Caco-2 (cell line): ENCODE measurements around the gene PRKAG2. TPM values are rescaled to one million over a fixed set of nuclear protein-coding genes. Genes with fewer than 3 reads are reported as not detected.

Experiments
- BruUV-seq: library from RNA; stranded (reverse); fragments of 400-500 nt; replicated peaks from 2 replicates; lab custom pipeline; 2021; lab: Mats Ljungman, UMichigan
- CTCF ChIA-PET: fragments of 300-600 bp; sonication (Branson Sonifier 250); formaldehyde crosslinking; loops from one replicate; lab custom pipeline; 2022; ENCODE audit warnings: antibody characterized with exemption; lab: Charles Lee
- POLR2A ChIA-PET: fragments of 300-600 bp; sonication (Branson Sonifier 250); formaldehyde crosslinking; loops from one replicate; lab custom pipeline; 2022; ENCODE audit warnings: antibody characterized with exemption; lab: Charles Lee
- DNase-seq, 2 experiments: peaks; one replicate each; pipeline versions ENCODE4 v3.0.0 to v3.0.0-alpha.2; 2020 to 2022
- H3K27me3 ChIP-seq: replicated peaks from 2 replicates; pipeline ENCODE4 v1.6.0; 2011; ENCODE audit warnings: low read length; ENCODE audit not compliant: control insufficient read depth, insufficient read depth
- H3K36me3 ChIP-seq: 2 replicates; pipeline ENCODE4 v1.5.1; 2011; ENCODE audit warnings: low read length; ENCODE audit not compliant: control insufficient read depth, insufficient read depth
- H3K4me1 ChIP-seq: fragments of 250-450 bp; sonication (Bioruptor Pico); 2 replicates; pipeline ENCODE4 v1.5.1; 2020; ENCODE audit warnings: mild to moderate bottlenecking
- H3K4me3 ChIP-seq: 2 replicates; pipeline ENCODE4 v1.5.1; 2011; ENCODE audit warnings: low read depth, mild to moderate bottlenecking, control low read depth, low read length
- H3K9me3 ChIP-seq: fragments of 250-450 bp; sonication (Bioruptor Pico); 2 replicates; pipeline ENCODE4 v1.5.1; 2020; ENCODE audit warnings: mild to moderate bottlenecking, moderate library complexity
- H3K27ac Mint-ChIP-seq: one replicate; pipeline ENCODE4 v1.8.0; 2022; ENCODE audit warnings: mixed read lengths; ENCODE audit not compliant: unreplicated experiment
- H3K27me3 Mint-ChIP-seq: one replicate; pipeline ENCODE4 v1.8.0; 2022; ENCODE audit warnings: mixed read lengths; ENCODE audit not compliant: insufficient read depth, unreplicated experiment
- H3K36me3 Mint-ChIP-seq: one replicate; pipeline ENCODE4 v1.8.0; 2022; ENCODE audit warnings: mild to moderate bottlenecking, mixed read lengths; ENCODE audit not compliant: insufficient read depth, unreplicated experiment
- H3K4me1 Mint-ChIP-seq: one replicate; pipeline ENCODE4 v1.8.0; 2022; ENCODE audit warnings: low read depth, mixed read lengths; ENCODE audit not compliant: unreplicated experiment
- H3K4me3 Mint-ChIP-seq: one replicate; pipeline ENCODE4 v1.8.0; 2022; ENCODE audit warnings: mild to moderate bottlenecking, moderate library complexity, mixed read lengths; ENCODE audit not compliant: unreplicated experiment
- H3K9me3 Mint-ChIP-seq: one replicate; pipeline ENCODE4 v1.8.0; 2022; ENCODE audit warnings: mixed read lengths; ENCODE audit not compliant: unreplicated experiment
- CTCF ChIP-seq, 2 experiments: fragments of 200-600 bp in 1 of 2; IDR thresholded peaks; 1 replicate in 1 of 2; 2 replicates in 1 of 2; pipeline versions ENCODE4 v1.5.1 to v1.8.0; 2011 to 2022; ENCODE audit warnings: antibody characterized with exemption in 1 of 2, control low read depth in 1 of 2, inconsistent platforms in 1 of 2, low read depth in 1 of 2, low read length in 1 of 2, mild to moderate bottlenecking in 1 of 2, moderate library complexity in 1 of 2; ENCODE audit not compliant: insufficient read depth in 1 of 2, severe bottlenecking in 1 of 2, unreplicated experiment in 1 of 2
- intact Hi-C: fragments of 100-400 bp; cut with micrococcal nuclease; formaldehyde crosslinking; loops from one replicate; pipeline ENCODE4 v1.10.0; 2022; ENCODE audit not compliant: unreplicated experiment
- total RNA-seq: library from RNA; stranded (reverse); gene quantifications from 2 replicates; pipeline ENCODE4 v1.2.3, GENCODE V29; 2022

The PRKAG2 gene
- total RNA-seq, 1 experiment from 2014 or later, result 15.9 TPM

- peaks cover 11% of the 10 kb centered on the region for H3K4me1 ChIP-seq
- no peaks in the 10 kb centered on the region for H3K27me3 ChIP-seq
- H3K36me3 Mint-ChIP-seq, result peaks cover 6% of the 10 kb centered on the region
- DNase-seq, result peak; percentile 89 to 94
- BruUV-seq, result no TSS peak
- peak overlapping the region; percentile 85 for H3K4me3 ChIP-seq
- H3K9me3 ChIP-seq, result no peaks in the 10 kb centered on the region; the same call in 1 of the 2 replicates
- CTCF ChIA-PET, result interaction anchor here (0.6 to 3.0 kb wide), 11 partner anchors 10 to 127 kb away, joined by 3 to 21 read pairs (median 5); no protein-coding TSS in a partner anchor
- POLR2A ChIA-PET, result interaction anchor here (0.5 to 1.2 kb wide), 3 partner anchors 41 to 112 kb away, joined by 4 to 11 read pairs (median 4); partner anchors contain the start of gene RHEB
- H3K4me3 Mint-ChIP-seq, result peak overlapping the region; percentile 88
- TF ChIP-seq CTCF (IDR thresholded peaks at IDR 0.05; ENCODE audit: insufficient read depth in 1 of 2, low read depth in 1 of 2, low read length in 1 of 2, severe bottlenecking in 1 of 2, unreplicated experiment in 1 of 2), result peak; percentile 42 to 50
- intact Hi-C loops, result loop anchor here (1.0 to 5.0 kb wide), 3 partner anchors 24 to 265 kb away; no protein-coding TSS in a partner anchor
- peaks cover 6% of the 10 kb centered on the region for H3K4me1 Mint-ChIP-seq
- H3K9me3 Mint-ChIP-seq, result peaks cover 9% of the 10 kb centered on the region
- H3K27ac Mint-ChIP-seq, result peak overlapping the region; percentile 62
- no peaks in the 10 kb centered on the region for H3K36me3 ChIP-seq
- H3K27me3 Mint-ChIP-seq, result no peaks in the 10 kb centered on the region
Measured at GRCh38 chr7:151631953-151632749, 244.8 kb downstream of the PRKAG2 start.

- Mint-ChIP-seq H3K4me1 (peaks cover 6% of the 10 kb centered on the region), H3K27ac (peak overlapping the region; percentile 62), H3K9me3 (peaks cover 9% of the 10 kb centered on the region), H3K27me3 (no peaks in the 10 kb centered on the region), H3K4me3 (peak overlapping the region; percentile 88), H3K36me3 (peaks cover 10% of the 10 kb centered on the region)
- H3K36me3 ChIP-seq, result no peaks in the 10 kb centered on the region
- BruUV-seq, result no TSS peak
- H3K4me1 ChIP-seq, result peaks cover 11% of the 10 kb centered on the region
- intact Hi-C loops, result loop anchor here (1.0 to 5.0 kb wide), 2 partner anchors 23 to 264 kb away; no protein-coding TSS in a partner anchor
- H3K4me3 ChIP-seq, result peak overlapping the region; percentile 85
- no peak for DNase-seq
- peak in 1 of 2 experiments; percentile 8 for TF ChIP-seq CTCF (IDR thresholded peaks at IDR 0.05; ENCODE audit: insufficient read depth in 1 of 2, low read depth in 1 of 2, low read length in 1 of 2, severe bottlenecking in 1 of 2, unreplicated experiment in 1 of 2)
- H3K9me3 ChIP-seq, result no peaks in the 10 kb centered on the region; the same call in 1 of the 2 replicates
- H3K27me3 ChIP-seq, result no peaks in the 10 kb centered on the region
- ChIA-PET CTCF (interaction anchor here (0.6 to 3.0 kb wide), 11 partner anchors 11 to 123 kb away, joined by 3 to 21 read pairs (median 5); no protein-coding TSS in a partner anchor), POLR2A (interaction anchor here (1.2 kb wide), 1 partner anchor 112 kb away, joined by 11 read pairs; the partner anchor contains the start of gene RHEB)
Measured at GRCh38 chr7:151631570-151631952, 245.4 kb downstream of the PRKAG2 start.

- peaks cover 6% of the 10 kb centered on the region for H3K4me1 Mint-ChIP-seq
- ChIA-PET POLR2A (no interaction called here), CTCF (interaction anchor here (0.6 to 3.0 kb wide), 6 partner anchors 40 to 325 kb away, joined by 3 to 21 read pairs (median 6); no protein-coding TSS in a partner anchor)
- no peaks in the 10 kb centered on the region for H3K27me3 ChIP-seq
- DNase-seq, result no peak
- H3K36me3 Mint-ChIP-seq, result peaks cover 12% of the 10 kb centered on the region
- peak overlapping the region; percentile 85 for H3K4me3 ChIP-seq
- no peaks in the 10 kb centered on the region for H3K36me3 ChIP-seq
- no peak for TF ChIP-seq CTCF (IDR thresholded peaks at IDR 0.05; ENCODE audit: insufficient read depth in 1 of 2, low read depth in 1 of 2, low read length in 1 of 2, severe bottlenecking in 1 of 2, unreplicated experiment in 1 of 2)
- BruUV-seq, result TSS peak; percentile 54
- H3K9me3 ChIP-seq, result no peaks in the 10 kb centered on the region; the same call in 1 of the 2 replicates
- no peaks in the 10 kb centered on the region for H3K27me3 Mint-ChIP-seq
- intact Hi-C loops, result loop anchor here (1.0 to 5.0 kb wide), 2 partner anchors 23 to 264 kb away; no protein-coding TSS in a partner anchor
- peaks cover 9% of the 10 kb centered on the region for H3K9me3 Mint-ChIP-seq
- peak overlapping the region; percentile 62 for H3K27ac Mint-ChIP-seq
- H3K4me3 Mint-ChIP-seq, result peak overlapping the region; percentile 88
- peaks cover 11% of the 10 kb centered on the region for H3K4me1 ChIP-seq
Measured at GRCh38 chr7:151630851-151631569, 245.9 kb downstream of the PRKAG2 start.
